ENCODE data around the gene TBX20.
"Not testable (repeated sequence)": the region's sequence is repeated elsewhere in the genome, so short reads cannot be mapped to it uniquely, and the experiment has no call there.

DNA sequence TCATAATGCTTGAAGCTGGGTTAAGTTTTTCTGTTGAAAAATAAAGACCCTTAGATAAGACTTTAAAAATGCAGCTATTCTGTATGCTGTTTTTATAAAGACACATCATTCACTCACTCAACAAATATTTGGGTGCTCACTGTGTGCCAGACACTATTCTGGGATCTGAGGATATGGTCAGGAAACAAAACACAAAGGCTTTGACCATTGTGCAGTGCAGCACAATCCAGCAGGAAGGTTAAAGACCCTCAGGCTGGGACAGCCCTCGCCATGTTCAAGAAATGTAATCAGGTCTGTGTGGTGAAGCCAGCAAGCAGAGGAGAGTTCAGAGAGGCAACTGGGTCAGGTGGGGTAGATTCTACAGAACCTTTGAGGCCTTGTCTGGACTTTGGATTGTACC is 31.5 kb downstream of the TBX20 start:
- TF ChIP-seq CTCF, POLR2A (IDR thresholded peaks at IDR 0.05): not testable (repeated sequence)

All from right lobe of liver (tissue), 4 donors.